Measurements from ENCODE around the gene DAAM1.

DAAM1 gene

GRCh38 chr14:59272633-59273032 lies 84.2 kb downstream of the DAAM1 start:
- H2BK12ac ChIP-seq (ENCODE audit: low read length): no peak overlapping the region
- H2AK5ac ChIP-seq (ENCODE audit: low read depth, low read length): no peak overlapping the region
- H2BK5ac ChIP-seq (ENCODE audit: low read length): no peak overlapping the region
- no peaks in the 10 kb centered on the region for H3K27me3 ChIP-seq (ENCODE audit: control insufficient read depth in 3 of 3, insufficient read depth in 3 of 3, low read depth in 1 of 3, low read length in 3 of 3)
- H3K79me1 ChIP-seq (ENCODE audit: low read depth, low read length): no peaks in the 10 kb centered on the region
- H4K91ac ChIP-seq (ENCODE audit: low read depth, low read length, poor library complexity): no peak overlapping the region
- no peak overlapping the region for H3K4me3 ChIP-seq (ENCODE audit: low read length in 2 of 2)
- no peak overlapping the region for H3K18ac ChIP-seq (ENCODE audit: low read length)
- H4K8ac ChIP-seq (ENCODE audit: low read depth, low read length): no peak overlapping the region
- no peak overlapping the region for H3K23ac ChIP-seq (ENCODE audit: low read depth, low read length, poor library complexity)
- H3K14ac ChIP-seq (ENCODE audit: low read length): no peak overlapping the region
- no peak overlapping the region for H3K27ac ChIP-seq (replicated peaks; ENCODE audit: low read length)
- no peak overlapping the region for H3K4ac ChIP-seq (ENCODE audit: low read length)
- DNase-seq (ENCODE audit: low spot score): no peak
- no peak overlapping the region for H2BK120ac ChIP-seq (ENCODE audit: low read depth, low read length)
- peaks cover 0 to 18% of the 10 kb centered on the region in 2 donors for H3K36me3 ChIP-seq (replicated peaks in 1 of 2; ENCODE audit: control insufficient read depth in 2 of 2, insufficient read depth in 2 of 2, low read length in 2 of 2)
- H2AFZ ChIP-seq (ENCODE audit: low read length): no peak overlapping the region
- H2BK15ac ChIP-seq (ENCODE audit: low read length): no peak overlapping the region
- H3K4me1 ChIP-seq (ENCODE audit: control insufficient read depth in 2 of 2, insufficient read depth in 1 of 2, low read depth in 1 of 2, low read length in 2 of 2): peaks cover 2 to 4% of the 10 kb centered on the region in 2 donors
- no peaks in the 10 kb centered on the region for H3K9me3 ChIP-seq (replicated peaks in 1 of 2; ENCODE audit: control insufficient read depth in 2 of 2, insufficient read depth in 1 of 2, low read depth in 1 of 2, low read length in 2 of 2)
- H3K9ac ChIP-seq (ENCODE audit: low read depth, low read length, poor library complexity): no peak overlapping the region
- no peak overlapping the region for H3K4me2 ChIP-seq (ENCODE audit: insufficient read depth, low read length, poor library complexity, severe bottlenecking)

GRCh38 chr14:59273737-59274136 lies 85.3 kb downstream of the DAAM1 start:
- WGBS, 2 donors (ENCODE audit: extremely low coverage in 2 of 2, insufficient read length in 2 of 2, insufficient replicate concordance in 1 of 2): 100% methylated on average over 1 of the region's 4 CpGs; no CpG with 5 or more reads in 1 of the 2 donors

GRCh38 chr14:59274991-59275391 lies 86.5 kb downstream of the DAAM1 start:
- no peak overlapping the region for H2AFZ ChIP-seq (ENCODE audit: low read length)
- H4K8ac ChIP-seq (ENCODE audit: low read depth, low read length): no peak overlapping the region
- no peak overlapping the region for H3K9ac ChIP-seq (ENCODE audit: low read depth, low read length, poor library complexity)
- peaks cover 0 to 2% of the 10 kb centered on the region in 2 donors for H3K36me3 ChIP-seq (replicated peaks in 1 of 2; ENCODE audit: control insufficient read depth in 2 of 2, insufficient read depth in 2 of 2, low read length in 2 of 2)
- H4K91ac ChIP-seq (ENCODE audit: low read depth, low read length, poor library complexity): no peak overlapping the region
- H3K9me3 ChIP-seq (replicated peaks in 1 of 2; ENCODE audit: control insufficient read depth in 2 of 2, insufficient read depth in 1 of 2, low read depth in 1 of 2, low read length in 2 of 2): peaks cover 0 to 5% of the 10 kb centered on the region in 2 donors
- H3K4me2 ChIP-seq (ENCODE audit: insufficient read depth, low read length, poor library complexity, severe bottlenecking): no peak overlapping the region
- H2BK12ac ChIP-seq (ENCODE audit: low read length): no peak overlapping the region
- DNase-seq (ENCODE audit: low spot score): no peak
- WGBS, 2 donors (ENCODE audit: extremely low coverage in 2 of 2, insufficient read length in 2 of 2, insufficient replicate concordance in 1 of 2): no CpG with 5 or more reads among the region's 3 CpGs
- no peak overlapping the region for H3K23ac ChIP-seq (ENCODE audit: low read depth, low read length, poor library complexity)
- no peak overlapping the region for H3K14ac ChIP-seq (ENCODE audit: low read length)
- no peak overlapping the region for H3K18ac ChIP-seq (ENCODE audit: low read length)
- H3K4ac ChIP-seq (ENCODE audit: low read length): no peak overlapping the region
- no peak overlapping the region for H2BK15ac ChIP-seq (ENCODE audit: low read length)
- no peak overlapping the region for H3K27ac ChIP-seq (replicated peaks; ENCODE audit: low read length)
- H3K27me3 ChIP-seq (ENCODE audit: control insufficient read depth in 3 of 3, insufficient read depth in 3 of 3, low read depth in 1 of 3, low read length in 3 of 3): no peaks in the 10 kb centered on the region
- H3K4me3 ChIP-seq (ENCODE audit: low read length in 2 of 2): no peak overlapping the region
- no peak overlapping the region for H2BK120ac ChIP-seq (ENCODE audit: low read depth, low read length)
- no peaks in the 10 kb centered on the region for H3K79me1 ChIP-seq (ENCODE audit: low read depth, low read length)
- H2AK5ac ChIP-seq (ENCODE audit: low read depth, low read length): no peak overlapping the region
- H2BK5ac ChIP-seq (ENCODE audit: low read length): no peak overlapping the region
- peaks cover 2 to 4% of the 10 kb centered on the region in 2 donors for H3K4me1 ChIP-seq (ENCODE audit: control insufficient read depth in 2 of 2, insufficient read depth in 1 of 2, low read depth in 1 of 2, low read length in 2 of 2)

More at GRCh38 chr14:59273737-59274136, 85.3 kb downstream of the DAAM1 start:
- Histone ChIP-seq H2BK15ac (ENCODE audit: low read length) (no peak overlapping the region), H3K18ac (ENCODE audit: low read length) (no peak overlapping the region), H4K91ac (ENCODE audit: low read depth, low read length, poor library complexity) (no peak overlapping the region), H2AK5ac (ENCODE audit: low read depth, low read length) (no peak overlapping the region), H3K27me3 (ENCODE audit: control insufficient read depth in 3 of 3, insufficient read depth in 3 of 3, low read depth in 1 of 3, low read length in 3 of 3) (no peaks in the 10 kb centered on the region), H3K4me2 (ENCODE audit: insufficient read depth, low read length, poor library complexity, severe bottlenecking) (no peak overlapping the region), H2BK12ac (ENCODE audit: low read length) (no peak overlapping the region), H2BK5ac (ENCODE audit: low read length) (no peak overlapping the region), H3K27ac (replicated peaks; ENCODE audit: low read length) (no peak overlapping the region), H3K9ac (ENCODE audit: low read depth, low read length, poor library complexity) (no peak overlapping the region), H3K14ac (ENCODE audit: low read length) (no peak overlapping the region), H3K4ac (ENCODE audit: low read length) (no peak overlapping the region), H3K9me3 (replicated peaks in 1 of 2; ENCODE audit: control insufficient read depth in 2 of 2, insufficient read depth in 1 of 2, low read depth in 1 of 2, low read length in 2 of 2) (no peaks in the 10 kb centered on the region), H3K4me3 (ENCODE audit: low read length in 2 of 2) (no peak overlapping the region), H3K23ac (ENCODE audit: low read depth, low read length, poor library complexity) (no peak overlapping the region), H3K36me3 (replicated peaks in 1 of 2; ENCODE audit: control insufficient read depth in 2 of 2, insufficient read depth in 2 of 2, low read length in 2 of 2) (peaks cover 0 to 11% of the 10 kb centered on the region in 2 donors), H2BK120ac (ENCODE audit: low read depth, low read length) (no peak overlapping the region), H4K8ac (ENCODE audit: low read depth, low read length) (no peak overlapping the region), H3K79me1 (ENCODE audit: low read depth, low read length) (no peaks in the 10 kb centered on the region), H2AFZ (ENCODE audit: low read length) (no peak overlapping the region), H3K4me1 (ENCODE audit: control insufficient read depth in 2 of 2, insufficient read depth in 1 of 2, low read depth in 1 of 2, low read length in 2 of 2) (peaks cover 2 to 4% of the 10 kb centered on the region in 2 donors)
- no peak for DNase-seq (ENCODE audit: low spot score)

- no peak overlapping the region for H2BK12ac ChIP-seq (ENCODE audit: low read length)
- H2AK5ac ChIP-seq (ENCODE audit: low read depth, low read length): no peak overlapping the region
- no peak overlapping the region for H4K8ac ChIP-seq (ENCODE audit: low read depth, low read length)
- DNase-seq (ENCODE audit: low spot score): no peak
- H3K4me3 ChIP-seq (ENCODE audit: low read length in 2 of 2): no peak overlapping the region
- no peak overlapping the region for H3K14ac ChIP-seq (ENCODE audit: low read length)
- no peak overlapping the region for H2AFZ ChIP-seq (ENCODE audit: low read length)
- H3K9ac ChIP-seq (ENCODE audit: low read depth, low read length, poor library complexity): no peak overlapping the region
- peaks cover 0 to 5% of the 10 kb centered on the region in 2 donors for H3K36me3 ChIP-seq (replicated peaks in 1 of 2; ENCODE audit: control insufficient read depth in 2 of 2, insufficient read depth in 2 of 2, low read length in 2 of 2)
- peaks cover 2 to 4% of the 10 kb centered on the region in 2 donors for H3K4me1 ChIP-seq (ENCODE audit: control insufficient read depth in 2 of 2, insufficient read depth in 1 of 2, low read depth in 1 of 2, low read length in 2 of 2)
- no peak overlapping the region for H2BK120ac ChIP-seq (ENCODE audit: low read depth, low read length)
- H3K27me3 ChIP-seq (ENCODE audit: control insufficient read depth in 3 of 3, insufficient read depth in 3 of 3, low read depth in 1 of 3, low read length in 3 of 3): no peaks in the 10 kb centered on the region
- H3K18ac ChIP-seq (ENCODE audit: low read length): no peak overlapping the region
- no peak overlapping the region for H2BK5ac ChIP-seq (ENCODE audit: low read length)
- no peak overlapping the region for H3K4me2 ChIP-seq (ENCODE audit: insufficient read depth, low read length, poor library complexity, severe bottlenecking)
- H4K91ac ChIP-seq (ENCODE audit: low read depth, low read length, poor library complexity): no peak overlapping the region
- no peak overlapping the region for H3K23ac ChIP-seq (ENCODE audit: low read depth, low read length, poor library complexity)
- peaks cover 0 to 8% of the 10 kb centered on the region in 2 donors for H3K9me3 ChIP-seq (replicated peaks in 1 of 2; ENCODE audit: control insufficient read depth in 2 of 2, insufficient read depth in 1 of 2, low read depth in 1 of 2, low read length in 2 of 2)
- H2BK15ac ChIP-seq (ENCODE audit: low read length): no peak overlapping the region
- no peak overlapping the region for H3K4ac ChIP-seq (ENCODE audit: low read length)
- H3K27ac ChIP-seq (replicated peaks; ENCODE audit: low read length): no peak overlapping the region
- no peaks in the 10 kb centered on the region for H3K79me1 ChIP-seq (ENCODE audit: low read depth, low read length)
These were observed 87.2 kb downstream of the DAAM1 start for GRCh38 chr14:59275668-59276067.
